HTR-8/SVneo (cell line): ENCODE data around the gene SIGLEC11.
A peak's percentile ranks its signal among the peaks of the same experiment; 100 is the strongest.
"Not testable (repeated sequence)": the region's sequence is repeated elsewhere in the genome, so short reads cannot be mapped to it uniquely, and the experiment has no call there.

ENCODE experiments used
- DNase-seq: peaks from one replicate; pipeline ENCODE4 v3.0.0; 2011; ENCODE audit warnings: low spot score, mixed read lengths; ENCODE audit not compliant: insufficient read length
- FAIRE-seq: peaks from 2 replicates; lab custom pipeline; 2011; peaks lifted over from hg19 to GRCh38; lab: Jason Lieb, UNC

SIGLEC11 gene

GRCh38 chr19:49983645-49984229 lies 22.8 kb upstream of the SIGLEC11 start:
- FAIRE-seq (no peak), DNase-seq (peak; percentile 56)

GRCh38 chr19:49981603-49982593 lies 20.9 kb upstream of the SIGLEC11 start:
- FAIRE-seq (no peak), DNase-seq (no peak)

DNA sequence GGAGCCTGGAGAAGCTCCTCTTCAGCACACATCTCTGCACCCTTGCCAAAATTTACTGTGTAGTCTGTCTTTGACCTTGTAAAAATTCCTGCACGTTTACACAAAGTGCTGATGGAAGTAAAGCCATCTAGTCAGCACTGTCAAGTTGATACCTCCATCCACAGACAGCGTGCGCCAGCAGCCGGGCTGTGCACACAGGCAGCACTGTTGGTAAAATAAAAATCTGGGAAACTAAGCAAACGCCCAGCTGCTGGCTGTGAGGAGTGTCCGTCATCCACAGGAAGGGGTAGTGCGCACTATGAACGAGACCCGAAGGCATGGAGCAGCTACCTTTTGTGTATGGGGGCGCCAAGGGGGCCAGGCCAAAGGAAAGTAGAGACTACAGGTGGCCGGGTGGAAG lies 17.4 kb upstream of the SIGLEC11 start:
- DNase-seq (no peak), FAIRE-seq (no peak)

DNA sequence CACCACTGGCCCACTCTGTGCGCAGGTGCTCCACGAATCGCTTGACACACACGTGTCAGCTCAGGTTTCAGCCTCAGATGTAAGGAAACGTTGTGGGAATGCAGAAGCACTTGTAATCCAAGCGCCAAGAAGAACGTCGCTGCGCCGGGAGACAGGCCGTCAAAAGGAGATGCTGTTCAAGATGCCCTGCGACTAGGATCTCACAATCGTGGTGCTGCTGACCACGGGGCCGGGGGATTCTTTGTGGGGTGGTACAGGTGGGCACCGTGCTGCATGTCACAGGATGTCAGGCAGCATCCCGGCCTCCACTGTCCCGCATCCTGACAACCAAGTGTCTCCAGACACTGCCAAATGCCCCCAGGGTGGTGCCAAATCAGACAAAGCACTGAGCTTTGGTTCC lies 16.9 kb upstream of the SIGLEC11 start:
- FAIRE-seq, result no peak
- DNase-seq, result no peak

GRCh38 chr19:49977076-49977475 lies 16.1 kb upstream of the SIGLEC11 start:
- no peak for DNase-seq
- no peak for FAIRE-seq

GRCh38 chr19:49976496-49976895 lies 15.5 kb upstream of the SIGLEC11 start:
- no peak for FAIRE-seq
- DNase-seq, result no peak

DNA sequence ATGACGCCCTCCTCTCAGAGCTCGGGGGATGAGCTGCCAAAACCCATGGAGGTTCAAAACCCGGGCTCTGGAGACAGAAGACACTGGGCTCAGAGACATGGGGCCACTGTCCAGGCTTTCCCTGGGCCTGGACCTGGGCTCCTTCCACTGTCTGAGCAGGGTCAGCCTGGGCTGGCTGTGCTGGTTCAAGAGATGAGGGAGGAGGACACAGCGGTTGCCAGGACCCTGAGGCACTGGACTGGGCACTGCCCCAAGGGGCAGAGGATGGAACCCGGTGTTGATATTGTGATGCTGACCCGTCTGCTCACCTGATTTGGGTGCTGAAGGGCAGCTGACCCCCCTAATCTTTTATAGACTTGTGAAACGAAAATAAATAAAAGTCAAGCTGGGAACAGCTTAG lies 14.1 kb upstream of the SIGLEC11 start:
- FAIRE-seq, result no peak
- DNase-seq, result no peak

DNA sequence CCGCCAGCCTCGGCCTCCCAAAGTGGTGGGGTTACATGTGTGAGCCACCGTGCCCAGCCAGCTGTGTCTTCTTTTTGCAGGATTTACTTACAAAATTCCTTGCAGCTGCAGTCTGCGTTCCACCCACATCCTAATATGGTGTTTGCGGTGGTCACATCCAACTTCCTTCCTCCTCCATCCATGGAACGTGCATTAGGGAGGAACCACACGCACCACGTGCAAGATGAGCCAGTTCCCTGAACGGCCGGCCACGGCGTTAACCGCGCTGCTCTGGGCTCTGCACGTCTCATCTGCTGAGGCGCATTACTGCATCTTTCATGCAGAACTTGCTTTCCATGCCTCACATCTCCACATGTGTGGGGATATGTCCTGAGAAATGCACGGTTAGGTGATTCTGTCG lies 13.0 kb upstream of the SIGLEC11 start:
- peak; percentile 59 for FAIRE-seq

GRCh38 chr19:49972841-49973240 lies 11.9 kb upstream of the SIGLEC11 start:
- no peak for FAIRE-seq

More for the DNA sequence above, 13.0 kb upstream of the SIGLEC11 start:
- DNase-seq, result no peak

DNA sequence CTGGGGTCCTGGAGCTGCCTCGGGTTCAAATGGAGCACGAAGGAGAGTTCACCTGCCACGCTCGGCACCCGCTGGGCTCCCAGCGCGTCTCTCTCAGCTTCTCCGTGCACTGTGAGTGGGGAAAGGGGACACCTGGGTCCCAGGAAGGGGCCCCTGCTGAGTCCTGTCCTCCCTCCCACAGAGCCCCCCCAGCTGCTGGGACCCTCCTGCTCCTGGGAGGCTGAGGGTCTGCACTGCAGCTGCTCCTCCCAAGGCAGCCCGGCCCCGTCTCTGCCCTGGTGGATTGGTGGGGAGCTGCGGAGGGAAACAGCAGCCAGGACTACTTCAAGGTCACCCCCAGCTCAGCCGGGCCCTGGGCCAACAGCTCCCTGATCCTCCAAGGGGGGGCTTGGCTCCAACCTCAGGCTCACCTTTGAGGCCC lies 11.0 kb upstream of the SIGLEC11 start:
- FAIRE-seq, result no peak
- no peak for DNase-seq

More at GRCh38 chr19:49972841-49973240, 11.9 kb upstream of the SIGLEC11 start:
- DNase-seq, result no peak

GRCh38 chr19:49969355-49969754 lies 8.4 kb upstream of the SIGLEC11 start:
- not testable (repeated sequence) for DNase-seq
- FAIRE-seq, result peak; percentile 69

DNA sequence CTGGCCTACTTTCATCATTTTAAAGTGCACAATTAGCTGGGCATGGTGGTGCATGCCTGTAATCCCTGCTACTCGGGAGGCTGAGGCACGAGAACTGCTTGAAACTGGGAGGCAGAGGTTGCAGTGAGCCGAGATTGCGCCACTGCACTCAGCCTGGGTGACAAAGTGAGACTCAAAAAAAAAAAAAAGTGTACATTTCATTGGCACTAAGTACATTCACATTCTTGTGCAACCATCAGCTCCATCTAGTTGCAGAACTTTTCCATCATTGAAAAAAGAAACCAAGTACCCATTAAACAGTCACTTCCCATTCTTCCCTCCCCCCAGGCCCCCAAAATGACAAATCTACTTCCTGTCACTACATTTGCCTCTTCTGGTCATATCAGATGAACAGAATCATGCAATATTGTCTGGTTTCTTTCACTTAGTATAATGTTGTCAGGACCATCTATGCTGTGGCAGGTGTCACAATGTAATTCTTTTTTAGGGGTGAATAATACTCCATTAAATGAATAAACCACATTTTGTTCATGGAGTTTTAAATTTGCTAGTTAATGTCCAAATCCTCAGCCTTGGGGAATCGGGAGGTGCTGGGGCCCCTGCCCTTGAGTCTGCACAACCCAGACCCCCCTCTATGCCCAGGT lies 7.4 kb upstream of the SIGLEC11 start:
- DNase-seq (no peak), FAIRE-seq (no peak)

- FAIRE-seq, DNase-seq: not testable (repeated sequence)
Measured at GRCh38 chr19:49959892-49960291, 1.1 kb downstream of the SIGLEC11 start.

- not testable (repeated sequence) for DNase-seq, FAIRE-seq
Measured at GRCh38 chr19:49958596-49958995, 2.4 kb downstream of the SIGLEC11 start.

GRCh38 chr19:49958144-49958543 lies 2.8 kb downstream of the SIGLEC11 start:
- FAIRE-seq, DNase-seq: not testable (repeated sequence)

DNA sequence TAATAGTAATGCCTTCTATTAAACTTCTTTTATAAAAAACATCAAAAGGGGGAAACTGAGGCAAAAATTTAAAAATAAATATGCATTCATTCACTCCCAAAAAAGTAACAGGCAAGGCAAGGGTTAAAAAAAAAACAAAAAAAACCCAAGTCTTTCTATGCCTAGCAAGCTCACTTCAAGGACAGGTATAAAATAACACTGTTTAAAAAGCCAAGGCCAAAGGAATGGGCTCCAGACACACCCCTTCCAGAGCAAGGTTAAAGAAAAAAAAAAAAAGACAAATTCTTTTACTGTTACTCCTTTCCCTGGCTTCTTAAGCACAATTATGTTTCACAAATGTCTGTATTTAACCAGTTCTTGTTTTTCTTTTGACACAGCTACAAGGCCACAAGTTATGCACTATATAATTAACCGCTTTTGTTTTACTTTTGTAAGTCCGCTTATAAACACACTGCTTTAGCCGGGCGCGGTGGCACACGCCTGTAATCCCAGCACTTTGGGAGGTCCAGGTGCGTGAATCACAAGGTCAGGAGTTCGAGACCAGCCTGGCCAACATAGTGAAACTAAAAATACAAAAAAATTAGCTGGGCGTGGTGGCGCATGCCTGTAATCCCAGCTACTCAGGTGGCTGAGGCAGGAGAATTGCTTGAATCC lies 3.6 kb downstream of the SIGLEC11 start:
- DNase-seq, result no peak
- no peak for FAIRE-seq

DNA sequence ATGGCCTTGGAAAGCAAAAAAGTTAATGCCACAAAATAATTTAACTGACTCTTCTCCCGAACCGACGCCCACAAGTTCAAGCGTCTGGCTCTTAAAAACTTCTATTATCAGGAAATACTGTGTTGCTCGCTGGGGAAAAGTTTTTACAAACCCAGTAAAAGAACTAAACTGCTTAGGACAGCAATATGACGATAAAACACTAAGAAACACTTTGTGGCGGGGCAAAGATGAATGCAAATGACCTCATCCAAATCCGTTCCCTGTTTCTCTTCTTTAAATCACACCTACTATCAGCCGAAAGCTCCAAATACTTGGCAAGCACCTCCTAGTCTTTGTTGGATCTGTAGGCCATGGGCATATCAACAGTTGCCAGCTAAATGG lies 4.9 kb downstream of the SIGLEC11 start:
- DNase-seq, result no peak
- FAIRE-seq, result no peak

- FAIRE-seq (no peak), DNase-seq (no peak)
Measured at GRCh38 chr19:49954933-49955332, 6.0 kb downstream of the SIGLEC11 start.

- DNase-seq, result no peak
- no peak for FAIRE-seq
Measured at GRCh38 chr19:49954092-49954829, 6.7 kb downstream of the SIGLEC11 start.

GRCh38 chr19:49953416-49953815 lies 7.6 kb downstream of the SIGLEC11 start:
- FAIRE-seq (no peak), DNase-seq (no peak)
